Naive thymus-derived CD4-positive, alpha-beta T cell (primary cell): Measurements from ENCODE around the gene ITGA6. TPM values are rescaled to one million over a fixed set of nuclear protein-coding genes. Genes with fewer than 3 reads are reported as not detected.

ENCODE experiments used
- ATAC-seq: fragments of 150-1000 bp; cut with Tn5 transposase; 2 replicates; pipeline ENCODE4 v1.10.0; 2021; ENCODE audit warnings: mild to moderate bottlenecking, moderate library complexity
- CTCF ChIA-PET: fragments of 350-600 bp; sonication (Branson Sonifier 250); formaldehyde crosslinking; loops from one replicate; lab custom pipeline; 2021; ENCODE audit warnings: antibody characterized with exemption; lab: Charles Lee
- POLR2A ChIA-PET: fragments of 350-600 bp; sonication (Branson Sonifier 250); formaldehyde crosslinking; loops from one replicate; lab custom pipeline; 2021; ENCODE audit warnings: antibody characterized with exemption, inconsistent platforms; lab: Charles Lee
- DNase-seq, 9 donors: peaks; one replicate each; pipeline versions ENCODE4 v3.0.0 to v3.0.0-alpha.2; 2020 to 2022; ENCODE audit warnings: mixed read lengths in 1 of 9
- H3K27ac ChIP-seq: one replicate; pipeline ENCODE4 v1.7.0; 2013; ENCODE audit warnings: mild to moderate bottlenecking, low read depth, low read length, moderate library complexity
- H3K27me3 ChIP-seq, 2 donors: one replicate each; pipeline ENCODE4 v1.7.0; 2013; ENCODE audit warnings: low read length in 2 of 2, mild to moderate bottlenecking in 2 of 2, moderate library complexity in 2 of 2; ENCODE audit not compliant: control insufficient read depth in 2 of 2, insufficient read depth in 2 of 2
- H3K36me3 ChIP-seq, 3 experiments: 1 replicate in 2 of 3; 2 replicates in 1 of 3; pipeline ENCODE4 v1.7.0; 2013; ENCODE audit warnings: low read length in 3 of 3, mild to moderate bottlenecking in 3 of 3, moderate library complexity in 1 of 3; ENCODE audit not compliant: insufficient read depth in 3 of 3, control insufficient read depth in 2 of 3
- H3K4me1 ChIP-seq, 2 donors: one replicate each; pipeline ENCODE4 v1.7.0; 2013; ENCODE audit warnings: low read length in 2 of 2, mild to moderate bottlenecking in 2 of 2, moderate library complexity in 1 of 2; ENCODE audit not compliant: control insufficient read depth in 2 of 2, insufficient read depth in 2 of 2
- H3K4me3 ChIP-seq: 2 replicates; pipeline ENCODE4 v1.7.0; 2013; ENCODE audit warnings: mild to moderate bottlenecking, low read length
- H3K9me3 ChIP-seq, 3 experiments: 1 replicate in 2 of 3; 2 replicates in 1 of 3; pipeline ENCODE4 v1.7.0; 2013; ENCODE audit warnings: low read length in 3 of 3; ENCODE audit not compliant: control insufficient read depth in 2 of 3
- H3K27ac Mint-ChIP-seq, 9 donors: one replicate each; pipeline ENCODE4 v1.8.0; 2020 to 2022; ENCODE audit warnings: mixed read lengths in 9 of 9, mild to moderate bottlenecking in 8 of 9, moderate library complexity in 5 of 9, inconsistent platforms in 2 of 9
- H3K27me3 Mint-ChIP-seq, 5 donors: one replicate each; pipeline ENCODE4 v1.8.0; 2021 to 2022; ENCODE audit warnings: mixed read lengths in 5 of 5, mild to moderate bottlenecking in 1 of 5
- H3K36me3 Mint-ChIP-seq, 5 donors: one replicate each; pipeline ENCODE4 v1.8.0; 2020 to 2022; ENCODE audit warnings: mixed read lengths in 5 of 5, mild to moderate bottlenecking in 3 of 5, inconsistent platforms in 1 of 5
- H3K4me1 Mint-ChIP-seq, 7 donors: one replicate each; pipeline ENCODE4 v1.8.0; 2020 to 2022; ENCODE audit warnings: mixed read lengths in 7 of 7, mild to moderate bottlenecking in 3 of 7, inconsistent platforms in 1 of 7
- H3K4me3 Mint-ChIP-seq, 10 donors: one replicate each; pipeline ENCODE4 v1.8.0; 2020 to 2022; ENCODE audit warnings: mild to moderate bottlenecking in 10 of 10, mixed read lengths in 10 of 10, moderate library complexity in 6 of 10, inconsistent platforms in 2 of 10
- H3K9me3 Mint-ChIP-seq, 11 donors: one replicate each; pipeline ENCODE4 v1.8.0; 2020 to 2022; ENCODE audit warnings: mixed read lengths in 11 of 11, mild to moderate bottlenecking in 4 of 11, inconsistent platforms in 1 of 11, moderate library complexity in 1 of 11
- intact Hi-C, 2 donors: fragments of 100-400 bp; cut with micrococcal nuclease; formaldehyde crosslinking; loops; one replicate each; pipeline ENCODE4 v1.15.1; 2023
- polyA plus RNA-seq, 2 donors: library from polyadenylated mRNA; unstranded; fragments of 300-500 nt; fragmentation: Illumina TruSeq; gene quantifications; one replicate each; pipeline ENCODE4 v1.2.3, GENCODE V29; 2021
- total RNA-seq, 6 experiments: library from RNA in 5 of 6; stranded (reverse) in 5 of 6; gene quantifications; 1 replicate in 5 of 6; 2 replicates in 1 of 6; pipeline ENCODE4 v1.2.3 and lab custom pipeline; 2021 to 2026

The ITGA6 gene
- total and polyA plus RNA-seq, 7 experiments from 2014 or later: 13.1 to 179 (median 132) TPM

DNA sequence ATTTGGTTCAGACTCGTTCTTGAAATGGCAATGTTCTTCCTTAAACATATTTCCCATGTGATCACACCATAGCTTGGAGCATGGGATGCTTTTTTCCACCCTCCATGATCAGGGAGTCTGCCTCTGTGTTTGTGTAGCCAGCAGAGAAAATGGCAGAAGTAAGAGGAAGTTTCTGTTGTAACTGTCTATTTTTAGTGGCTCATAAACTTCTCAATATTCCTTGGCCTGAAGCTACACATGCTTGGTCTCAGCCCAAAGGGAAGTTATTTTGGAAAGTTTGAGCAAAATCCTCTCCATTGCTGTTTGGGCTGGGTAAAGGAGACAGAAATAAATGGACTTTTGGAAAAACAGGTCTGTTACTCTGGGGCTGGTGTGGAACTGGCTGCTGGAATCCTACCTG, 33.4 kb upstream of the ITGA6 start:
- Histone ChIP-seq H3K27me3 (no peaks in the 10 kb centered on the region), H3K36me3 (no peaks in the 10 kb centered on the region), H3K4me1 (no peaks in the 10 kb centered on the region), H3K4me3 (no peak overlapping the region), H3K9me3 (no peaks in the 10 kb centered on the region), H3K27ac (no peak overlapping the region)
- Mint-ChIP-seq H3K4me3 (no peak overlapping the region), H3K4me1 (peaks cover 0 to 8% (median 0%) of the 10 kb centered on the region in 7 donors), H3K27me3 (peaks cover 0 to 11% (median 0%) of the 10 kb centered on the region in 5 donors), H3K27ac (no peak overlapping the region), H3K9me3 (no peaks in the 10 kb centered on the region), H3K36me3 (no peaks in the 10 kb centered on the region)
- intact Hi-C loops: no loop called here
- POLR2A ChIA-PET: no interaction called here
- no peak for DNase-seq
- CTCF ChIA-PET: no interaction called here
- no peak for ATAC-seq

DNA sequence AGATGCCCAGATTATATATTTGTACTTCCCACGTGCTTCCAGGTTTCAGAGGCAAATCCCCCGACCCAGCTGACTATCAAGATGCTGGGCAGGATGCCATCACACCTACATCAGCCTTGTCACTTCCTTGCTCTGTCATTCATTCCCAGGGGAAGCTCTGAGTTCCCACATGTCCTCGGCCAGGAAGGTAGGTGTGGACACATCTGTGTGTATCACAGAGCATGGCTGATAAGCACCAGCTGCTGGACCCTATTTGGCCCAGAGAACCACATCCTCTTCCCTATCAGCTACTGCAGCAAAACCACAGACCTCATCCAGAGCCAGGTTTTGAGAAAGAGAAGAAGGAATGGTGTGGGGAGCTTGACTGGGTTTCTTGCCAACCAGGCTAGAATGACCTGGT, 31.9 kb upstream of the ITGA6 start:
- ChIA-PET POLR2A (interaction anchor here (0.6 kb wide), 1 partner anchor 98 kb away, joined by 4 read pairs; no protein-coding TSS in a partner anchor), CTCF (no interaction called here)
- DNase-seq (no peak), ATAC-seq (peak; percentile 49)
- Histone ChIP-seq H3K27ac (no peak overlapping the region), H3K9me3 (no peaks in the 10 kb centered on the region), H3K4me1 (no peaks in the 10 kb centered on the region), H3K4me3 (no peak overlapping the region), H3K27me3 (no peaks in the 10 kb centered on the region), H3K36me3 (no peaks in the 10 kb centered on the region)
- H3K27me3 Mint-ChIP-seq: peaks cover 0 to 13% (median 0%) of the 10 kb centered on the region in 5 donors
- no peak overlapping the region for H3K4me3 Mint-ChIP-seq
- H3K27ac Mint-ChIP-seq: no peak overlapping the region
- peaks cover 0 to 7% (median 0%) of the 10 kb centered on the region in 7 donors for H3K4me1 Mint-ChIP-seq
- H3K36me3 Mint-ChIP-seq: no peaks in the 10 kb centered on the region
- no peaks in the 10 kb centered on the region for H3K9me3 Mint-ChIP-seq
- intact Hi-C loops: no loop called here

DNA sequence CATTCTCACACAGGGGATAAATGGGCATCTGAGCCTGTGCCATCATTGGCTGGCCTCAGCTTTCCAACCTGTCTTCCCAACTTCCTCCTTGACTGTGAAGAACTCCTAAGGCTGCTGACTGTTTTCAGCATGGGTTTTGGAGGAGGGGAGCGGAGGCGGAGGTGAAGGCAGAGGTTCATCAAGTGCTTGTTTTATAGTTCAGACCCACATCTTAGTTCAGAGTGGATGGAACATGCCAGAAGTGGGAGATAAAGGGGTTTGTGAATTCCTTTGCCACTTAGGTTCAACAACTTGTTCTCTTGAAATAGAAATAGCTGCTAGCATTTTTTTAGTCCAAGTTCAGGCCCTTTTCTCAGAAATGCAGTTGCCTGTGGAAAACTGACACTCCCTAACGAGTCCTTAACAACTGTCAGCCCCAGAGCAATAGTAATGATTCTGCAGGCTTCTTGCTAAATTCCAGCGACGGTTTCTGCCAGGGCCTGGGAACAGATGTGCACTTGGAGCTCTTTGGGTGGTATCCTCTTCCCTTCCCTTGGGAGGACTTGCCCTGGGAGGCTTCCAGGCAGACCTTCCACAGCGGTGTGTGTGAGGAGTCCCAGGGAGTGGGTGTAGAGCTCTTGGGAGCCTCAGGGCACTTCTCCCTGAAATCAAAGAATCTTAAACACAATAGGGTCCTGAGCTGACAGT, 30.1 kb upstream of the ITGA6 start:
- H3K36me3 Mint-ChIP-seq: no peaks in the 10 kb centered on the region
- ChIA-PET POLR2A (no interaction called here), CTCF (no interaction called here)
- H3K9me3 ChIP-seq: no peaks in the 10 kb centered on the region
- no peaks in the 10 kb centered on the region for H3K36me3 ChIP-seq
- no peak for ATAC-seq
- H3K4me3 ChIP-seq: no peak overlapping the region
- peaks cover 0 to 12% (median 0%) of the 10 kb centered on the region in 7 donors for H3K4me1 Mint-ChIP-seq
- H3K27ac Mint-ChIP-seq: no peak overlapping the region
- H3K27me3 Mint-ChIP-seq: peaks cover 0 to 13% (median 0%) of the 10 kb centered on the region in 5 donors
- no peak for DNase-seq
- H3K4me1 ChIP-seq: no peaks in the 10 kb centered on the region
- H3K27ac ChIP-seq: no peak overlapping the region
- intact Hi-C loops: no loop called here
- H3K27me3 ChIP-seq: no peaks in the 10 kb centered on the region
- no peak overlapping the region for H3K4me3 Mint-ChIP-seq
- no peaks in the 10 kb centered on the region for H3K9me3 Mint-ChIP-seq

DNA sequence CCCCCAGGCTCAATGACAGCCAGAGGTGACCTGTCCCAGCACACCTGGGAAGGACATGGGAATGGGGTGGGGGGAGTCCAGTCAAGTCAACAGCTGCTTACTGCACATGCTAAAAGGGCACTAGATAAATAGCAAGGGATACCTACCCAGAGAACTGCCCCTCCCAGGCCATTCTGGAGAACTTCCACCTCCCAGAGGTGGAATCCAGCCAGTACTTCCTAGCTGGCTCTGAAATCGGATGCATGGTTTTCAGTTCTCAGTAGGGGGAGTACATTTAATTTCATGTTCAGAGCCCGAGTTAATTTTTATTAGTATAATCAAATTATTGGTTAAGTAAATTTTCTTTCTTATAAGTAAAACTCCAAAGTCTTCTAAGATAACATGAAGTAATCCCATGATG, 28.9 kb upstream of the ITGA6 start:
- ATAC-seq: no peak
- Histone ChIP-seq H3K27ac (no peak overlapping the region), H3K36me3 (no peaks in the 10 kb centered on the region), H3K27me3 (no peaks in the 10 kb centered on the region), H3K4me1 (no peaks in the 10 kb centered on the region), H3K4me3 (no peak overlapping the region), H3K9me3 (no peaks in the 10 kb centered on the region)
- DNase-seq: no peak
- Mint-ChIP-seq H3K27ac (no peak overlapping the region), H3K4me3 (no peak overlapping the region), H3K4me1 (peaks cover 0 to 12% (median under 1%) of the 10 kb centered on the region in 7 donors), H3K9me3 (no peaks in the 10 kb centered on the region), H3K36me3 (no peaks in the 10 kb centered on the region), H3K27me3 (peaks cover 0 to 13% (median 0%) of the 10 kb centered on the region in 5 donors)
- intact Hi-C loops: no loop called here
- CTCF ChIA-PET: no interaction called here
- POLR2A ChIA-PET: no interaction called here

DNA sequence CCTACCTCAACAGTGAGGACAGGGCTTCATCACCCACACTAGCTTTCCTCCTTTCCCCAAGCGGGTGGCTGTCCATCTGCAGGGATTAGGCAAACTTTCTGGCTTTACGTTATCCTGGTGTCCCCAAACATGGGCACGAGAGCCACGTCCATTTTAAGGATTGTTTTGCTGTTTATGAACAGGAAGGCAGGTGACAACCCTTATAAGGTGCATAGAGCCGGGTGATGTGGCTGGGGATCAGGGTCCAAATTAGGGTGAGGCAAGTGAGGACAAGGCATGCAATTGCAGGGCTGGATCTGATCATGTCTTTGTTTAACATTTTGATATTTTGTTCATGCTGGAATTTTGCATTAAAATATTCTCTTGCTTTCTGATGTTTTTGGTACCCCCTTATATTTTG, 27.6 kb upstream of the ITGA6 start:
- Histone ChIP-seq H3K4me3 (no peak overlapping the region), H3K9me3 (no peaks in the 10 kb centered on the region), H3K27ac (no peak overlapping the region), H3K4me1 (no peaks in the 10 kb centered on the region), H3K27me3 (no peaks in the 10 kb centered on the region), H3K36me3 (no peaks in the 10 kb centered on the region)
- intact Hi-C loops: no loop called here
- CTCF ChIA-PET: no interaction called here
- Mint-ChIP-seq H3K9me3 (no peaks in the 10 kb centered on the region), H3K4me3 (no peak overlapping the region), H3K4me1 (peaks cover 0 to 19% (median 3%) of the 10 kb centered on the region in 7 donors), H3K36me3 (no peaks in the 10 kb centered on the region), H3K27me3 (peaks cover 0 to 21% (median 0%) of the 10 kb centered on the region in 5 donors), H3K27ac (peak overlapping the region in 1 of 9 donors; percentile 22)
- no peak for ATAC-seq
- DNase-seq: no peak
- POLR2A ChIA-PET: no interaction called here

DNA sequence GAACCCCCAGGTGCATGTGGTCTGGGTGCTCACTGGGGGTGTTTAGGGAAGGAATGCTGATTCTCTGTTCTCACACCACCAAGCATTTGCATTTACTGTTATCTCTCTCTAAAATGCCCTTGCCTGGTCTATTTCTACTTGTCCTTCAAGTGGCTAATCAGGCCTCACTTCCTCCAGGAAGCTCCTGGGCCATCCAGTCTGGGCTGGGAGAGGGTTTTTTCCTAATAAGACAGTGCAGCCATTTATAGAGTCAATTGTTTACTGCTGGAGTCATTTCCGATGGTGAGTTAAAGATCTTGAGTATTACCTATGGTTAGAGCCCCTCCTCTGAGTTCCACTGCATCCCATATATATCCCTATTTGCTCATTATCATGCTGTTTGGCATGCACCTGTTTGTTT, 25.2 kb upstream of the ITGA6 start:
- no peaks in the 10 kb centered on the region for H3K36me3 Mint-ChIP-seq
- no peak overlapping the region for H3K4me3 ChIP-seq
- no peaks in the 10 kb centered on the region for H3K27me3 ChIP-seq
- peaks cover 0 to 21% (median 0%) of the 10 kb centered on the region in 5 donors for H3K27me3 Mint-ChIP-seq
- peaks cover 0 to 4% (median 0%) of the 10 kb centered on the region in 11 donors for H3K9me3 Mint-ChIP-seq
- H3K27ac ChIP-seq: no peak overlapping the region
- H3K4me1 Mint-ChIP-seq: peaks cover 0 to 13% (median 2%) of the 10 kb centered on the region in 7 donors
- no peak overlapping the region for H3K4me3 Mint-ChIP-seq
- CTCF ChIA-PET: no interaction called here
- ATAC-seq (no peak), DNase-seq (no peak)
- H3K9me3 ChIP-seq: no peaks in the 10 kb centered on the region
- H3K27ac Mint-ChIP-seq: no peak overlapping the region
- intact Hi-C loops: no loop called here
- H3K36me3 ChIP-seq: no peaks in the 10 kb centered on the region
- POLR2A ChIA-PET: no interaction called here
- H3K4me1 ChIP-seq: no peaks in the 10 kb centered on the region

DNA sequence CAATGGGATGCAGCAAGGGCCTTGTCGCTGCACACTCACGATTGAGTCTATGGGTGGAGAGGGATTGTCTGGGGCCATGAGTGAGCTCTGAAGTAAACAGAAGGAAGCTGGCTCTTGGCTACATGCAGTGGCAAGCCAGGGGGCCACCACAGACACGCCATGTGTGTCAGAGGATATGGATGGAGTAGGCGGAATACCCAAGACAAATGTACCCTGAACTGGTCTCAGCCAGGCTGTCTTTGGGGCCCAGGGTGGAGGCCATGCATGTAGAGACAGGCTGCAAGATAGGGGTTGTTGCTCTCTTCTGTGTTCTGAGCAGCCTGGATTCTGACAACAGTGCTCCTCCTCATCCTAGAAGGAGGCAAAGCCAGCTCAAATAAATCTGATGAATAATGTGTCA, 24.0 kb upstream of the ITGA6 start:
- POLR2A ChIA-PET: no interaction called here
- H3K9me3 ChIP-seq: no peaks in the 10 kb centered on the region
- Mint-ChIP-seq H3K36me3 (no peaks in the 10 kb centered on the region), H3K9me3 (peaks cover 0 to 4% (median 0%) of the 10 kb centered on the region in 11 donors), H3K4me3 (no peak overlapping the region), H3K4me1 (peaks cover 0 to 13% (median 2%) of the 10 kb centered on the region in 7 donors), H3K27me3 (peaks cover 0 to 18% (median 0%) of the 10 kb centered on the region in 5 donors), H3K27ac (no peak overlapping the region)
- CTCF ChIA-PET: no interaction called here
- H3K4me3 ChIP-seq: no peak overlapping the region
- no peaks in the 10 kb centered on the region for H3K36me3 ChIP-seq
- no peak overlapping the region for H3K27ac ChIP-seq
- H3K27me3 ChIP-seq: no peaks in the 10 kb centered on the region
- no peaks in the 10 kb centered on the region for H3K4me1 ChIP-seq
- ATAC-seq (no peak), DNase-seq (no peak)
- intact Hi-C loops: no loop called here
